GM18907 (cell line): ENCODE results near the gene P2RY14.

Experiments used
- ATAC-seq: cut with Tn5 transposase; IDR thresholded peaks from one replicate; pipeline ENCODE4 v1.9.1; 2021; ENCODE audit warnings: mild to moderate bottlenecking, moderate library complexity; ENCODE audit not compliant: unreplicated experiment

Gene P2RY14

GRCh38 chr3:151278230-151278629 is at the start of gene P2RY14:
TSS of gene P2RY14 (minus strand) at chr3:151278542. CDS start at chr3:151214316, 64,226 bp downstream.
- ATAC-seq = no peak

- no peak for ATAC-seq
Measured at GRCh38 chr3:151327571-151328198, 49.3 kb upstream of the P2RY14 start.

GRCh38 chr3:151322511-151322910 is 44.2 kb upstream of the P2RY14 start:
- no peak for ATAC-seq

GRCh38 chr3:151321526-151321925 is 43.2 kb upstream of the P2RY14 start:
- no peak for ATAC-seq

GRCh38 chr3:151320131-151320530 is 41.8 kb upstream of the P2RY14 start:
- no peak for ATAC-seq

- no peak for ATAC-seq
Measured at GRCh38 chr3:151319628-151320027, 41.3 kb upstream of the P2RY14 start.

- no peak for ATAC-seq
Measured at GRCh38 chr3:151318991-151319390, 40.6 kb upstream of the P2RY14 start.

- no peak for ATAC-seq
Measured at GRCh38 chr3:151318313-151318712, 40.0 kb upstream of the P2RY14 start.

- peak; percentile 59 for ATAC-seq
Measured at GRCh38 chr3:151316267-151316991, 38.1 kb upstream of the P2RY14 start, which contains the start of gene GPR87. TSS of gene GPR87 (minus strand) at chr3:151316820. CDS start at chr3:151300100, 16,720 bp downstream.

- ATAC-seq = no peak
Measured at GRCh38 chr3:151315846-151316245, 37.5 kb upstream of the P2RY14 start.

- no peak for ATAC-seq
Measured at GRCh38 chr3:151315136-151315535, 36.8 kb upstream of the P2RY14 start.

- ATAC-seq = no peak
Measured at GRCh38 chr3:151314593-151314992, 36.3 kb upstream of the P2RY14 start.

- no peak for ATAC-seq
Measured at GRCh38 chr3:151314137-151314536, 35.8 kb upstream of the P2RY14 start.

- ATAC-seq = no peak
Measured at GRCh38 chr3:151312972-151313371, 34.6 kb upstream of the P2RY14 start.

GRCh38 chr3:151309566-151309965 is 31.2 kb upstream of the P2RY14 start:
- no peak for ATAC-seq

GRCh38 chr3:151307583-151308488 is 29.5 kb upstream of the P2RY14 start:
- ATAC-seq = no peak

- ATAC-seq = no peak
Measured at GRCh38 chr3:151307131-151307530, 28.8 kb upstream of the P2RY14 start.

GRCh38 chr3:151306168-151306810 is 27.9 kb upstream of the P2RY14 start:
- ATAC-seq = no peak

GRCh38 chr3:151305775-151306151 is 27.4 kb upstream of the P2RY14 start:
- no peak for ATAC-seq

- ATAC-seq = no peak
Measured at GRCh38 chr3:151305060-151305774, 26.9 kb upstream of the P2RY14 start.
